ENCODE measurements around the gene EML6.

Gene EML6

GRCh38 chr2:55017880-55018279, 294.4 kb downstream of the EML6 start:
- peak; percentile 50 for DNase-seq (ENCODE audit: low read depth)
- no peak overlapping the region for H3K4me3 ChIP-seq (ENCODE audit: low read depth, low read length)
- TF ChIP-seq MYC (IDR thresholded peaks at IDR 0.05; ENCODE audit: low read depth, low read length), result no peak
- TF ChIP-seq POLR2A (IDR thresholded peaks at IDR 0.05; ENCODE audit: extremely low read depth, insufficient read length), result no peak
- TF ChIP-seq, protein P1, sequence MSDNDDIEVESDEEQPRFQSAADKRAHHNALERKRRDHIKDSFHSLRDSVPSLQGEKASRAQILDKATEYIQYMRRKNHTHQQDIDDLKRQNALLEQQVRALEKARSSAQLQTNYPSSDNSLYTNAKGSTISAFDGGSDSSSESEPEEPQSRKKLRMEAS (IDR thresholded peaks at IDR 0.05; ENCODE audit: low read depth, low read length), result no peak
- TF ChIP-seq, protein P2, sequence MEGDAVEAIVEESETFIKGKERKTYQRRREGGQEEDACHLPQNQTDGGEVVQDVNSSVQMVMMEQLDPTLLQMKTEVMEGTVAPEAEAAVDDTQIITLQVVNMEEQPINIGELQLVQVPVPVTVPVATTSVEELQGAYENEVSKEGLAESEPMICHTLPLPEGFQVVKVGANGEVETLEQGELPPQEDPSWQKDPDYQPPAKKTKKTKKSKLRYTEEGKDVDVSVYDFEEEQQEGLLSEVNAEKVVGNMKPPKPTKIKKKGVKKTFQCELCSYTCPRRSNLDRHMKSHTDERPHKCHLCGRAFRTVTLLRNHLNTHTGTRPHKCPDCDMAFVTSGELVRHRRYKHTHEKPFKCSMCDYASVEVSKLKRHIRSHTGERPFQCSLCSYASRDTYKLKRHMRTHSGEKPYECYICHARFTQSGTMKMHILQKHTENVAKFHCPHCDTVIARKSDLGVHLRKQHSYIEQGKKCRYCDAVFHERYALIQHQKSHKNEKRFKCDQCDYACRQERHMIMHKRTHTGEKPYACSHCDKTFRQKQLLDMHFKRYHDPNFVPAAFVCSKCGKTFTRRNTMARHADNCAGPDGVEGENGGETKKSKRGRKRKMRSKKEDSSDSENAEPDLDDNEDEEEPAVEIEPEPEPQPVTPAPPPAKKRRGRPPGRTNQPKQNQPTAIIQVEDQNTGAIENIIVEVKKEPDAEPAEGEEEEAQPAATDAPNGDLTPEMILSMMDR (IDR thresholded peaks at IDR 0.05; ENCODE audit: low read depth, low read length), result no peak

DNA sequence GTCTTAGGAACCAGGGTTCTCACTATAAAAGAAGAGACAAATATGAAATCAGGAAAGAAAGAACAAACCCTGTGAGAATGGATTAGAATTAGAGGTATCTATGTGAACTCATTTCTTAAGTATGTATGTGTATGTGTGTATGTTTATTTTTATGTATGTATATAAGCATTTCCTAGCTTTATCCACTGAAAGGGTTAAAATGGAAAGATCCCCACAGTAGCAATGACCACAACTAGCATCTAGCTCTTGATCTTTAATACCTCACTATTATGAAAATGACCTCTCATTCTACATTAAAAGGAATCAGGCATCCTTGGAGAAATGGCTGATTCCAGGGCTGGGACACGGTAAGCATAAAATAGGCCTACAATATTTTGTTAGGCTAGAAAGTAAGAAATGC, 295.2 kb downstream of the EML6 start:
- no peak overlapping the region for H3K4me3 ChIP-seq (ENCODE audit: low read depth, low read length)
- no peak for DNase-seq (ENCODE audit: low read depth)
- TF ChIP-seq MYC (IDR thresholded peaks at IDR 0.05; ENCODE audit: low read depth, low read length) (no peak), POLR2A (IDR thresholded peaks at IDR 0.05; ENCODE audit: extremely low read depth, insufficient read length) (no peak)
- TF ChIP-seq, protein P2 (IDR thresholded peaks at IDR 0.05; ENCODE audit: low read depth, low read length), result no peak

DNA sequence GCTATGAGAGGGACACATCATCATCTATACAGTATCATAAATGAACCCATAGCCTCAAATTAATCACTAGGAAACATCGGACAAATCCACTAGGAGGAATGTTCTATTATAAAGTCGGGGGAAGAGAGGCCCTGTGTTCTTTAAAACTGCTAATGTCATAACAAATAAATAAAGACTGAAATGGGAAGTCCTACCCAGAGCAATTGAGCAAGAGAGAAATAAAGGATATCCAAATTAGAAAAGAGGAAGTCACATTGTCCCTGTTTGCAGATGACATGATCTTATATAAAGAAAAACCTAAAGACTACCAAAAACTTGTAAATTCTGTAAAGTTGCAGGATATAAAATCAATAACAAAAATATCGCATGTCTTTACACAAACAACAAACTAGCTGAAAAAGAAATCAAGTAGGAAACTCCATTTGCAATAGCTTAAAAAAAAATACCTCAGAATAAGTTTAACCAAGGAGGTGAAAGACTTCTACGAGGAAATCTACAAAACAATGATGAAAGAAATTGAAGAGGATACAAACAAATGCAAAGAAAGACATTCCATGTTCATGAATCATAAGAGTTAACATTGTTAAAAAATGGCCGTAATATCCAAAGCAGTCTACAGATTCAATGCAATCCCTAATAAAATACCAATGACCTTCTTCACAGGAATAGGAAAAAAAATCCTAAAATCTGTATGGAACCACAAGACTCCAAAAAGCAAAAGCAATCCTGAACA, 296.2 kb downstream of the EML6 start:
- H3K4me3 ChIP-seq (ENCODE audit: low read depth, low read length), result peak overlapping the region; percentile 39
- peak; percentile 84 for DNase-seq (ENCODE audit: low read depth)
- TF ChIP-seq POLR2A (IDR thresholded peaks at IDR 0.05; ENCODE audit: extremely low read depth, insufficient read length) (no peak), MYC (IDR thresholded peaks at IDR 0.05; ENCODE audit: low read depth, low read length) (no peak)
- TF ChIP-seq, protein P1 (IDR thresholded peaks at IDR 0.05; ENCODE audit: low read depth, low read length), result no peak
- TF ChIP-seq, protein P2 (IDR thresholded peaks at IDR 0.05; ENCODE audit: low read depth, low read length), result no peak
